Panc1 (cell line): ENCODE measurements around the gene PBRM1. TPM values are rescaled to one million over a fixed set of nuclear protein-coding genes. Genes with fewer than 3 reads are reported as not detected.

Experiments used
- ATAC-seq: fragments of 200-7000 bp; cut with Tn5 transposase; 2 replicates; pipeline ENCODE4 v1.9.1; 2020; ENCODE audit warnings: mild to moderate bottlenecking, moderate library complexity
- BruUV-seq: library from RNA; stranded (reverse); fragments of 400-500 nt; replicated peaks from 2 replicates; lab custom pipeline; 2021; lab: Mats Ljungman, UMichigan
- CTCF ChIA-PET: fragments of 300-600 bp; sonication (Branson Sonifier 250); formaldehyde crosslinking; loops from one replicate; lab custom pipeline; 2022; ENCODE audit warnings: antibody characterized with exemption; lab: Charles Lee
- POLR2A ChIA-PET: fragments of 300-600 bp; sonication (Branson Sonifier 250); formaldehyde crosslinking; loops from one replicate; lab custom pipeline; 2022; ENCODE audit warnings: antibody characterized with exemption; lab: Charles Lee
- DNase-seq: peaks from one replicate; pipeline ENCODE4 v3.0.0-alpha.2; 2010; ENCODE audit warnings: low read depth, low spot score
- H3K27ac ChIP-seq: 2 replicates; pipeline ENCODE4 v1.5.1; 2011; ENCODE audit warnings: mild to moderate bottlenecking, low read length, inconsistent platforms
- H3K27me3 ChIP-seq: fragments of 200-500 bp; sonication (Bioruptor generic); 2 replicates; pipeline ENCODE4 v1.6.0; 2014; ENCODE audit warnings: low read length, inconsistent platforms; ENCODE audit not compliant: control insufficient read depth, insufficient read depth
- H3K36me3 ChIP-seq: fragments of 200-500 bp; sonication (Bioruptor generic); 2 replicates; pipeline ENCODE4 v1.5.1; 2014; ENCODE audit warnings: inconsistent platforms, mild to moderate bottlenecking, low read length, moderate library complexity; ENCODE audit not compliant: control insufficient read depth, insufficient read depth
- H3K4me1 ChIP-seq: 2 replicates; pipeline ENCODE4 v1.5.1; 2011; ENCODE audit warnings: inconsistent platforms, mild to moderate bottlenecking, low read length, moderate library complexity; ENCODE audit not compliant: control insufficient read depth, insufficient read depth
- H3K4me3 ChIP-seq, 2 experiments: 2 replicates each; pipeline ENCODE4 v1.5.1; 2011 to 2012; ENCODE audit warnings: low read depth in 2 of 2, low read length in 2 of 2, mild to moderate bottlenecking in 2 of 2, inconsistent platforms in 1 of 2, moderate library complexity in 1 of 2
- H3K9me3 ChIP-seq: fragments of 200-500 bp; sonication (Bioruptor generic); 2 replicates; pipeline ENCODE4 v1.5.1; 2014; ENCODE audit warnings: low read depth, mild to moderate bottlenecking, inconsistent platforms, low read length, moderate library complexity; ENCODE audit not compliant: control insufficient read depth, insufficient read depth
- CTCF ChIP-seq: fragments of 450-650 bp; IDR thresholded peaks from 2 replicates; pipeline ENCODE4 v1.5.1; 2017; ENCODE audit warnings: mild to moderate bottlenecking
- POLR2AphosphoS5 ChIP-seq: IDR thresholded peaks from 2 replicates; pipeline ENCODE4 v1.6.1; 2012; ENCODE audit warnings: mild to moderate bottlenecking, low read depth, low read length, moderate library complexity
- REST ChIP-seq, 2 experiments: IDR thresholded peaks; 2 replicates each; pipeline ENCODE4 v1.6.1; 2011 to 2012; ENCODE audit warnings: low read depth in 2 of 2, control low read depth in 1 of 2, low read length in 1 of 2, mild to moderate bottlenecking in 1 of 2, moderate library complexity in 1 of 2; ENCODE audit not compliant: insufficient read depth in 1 of 2
- SIN3A ChIP-seq: IDR thresholded peaks from 2 replicates; pipeline ENCODE4 v1.6.1; 2012; ENCODE audit warnings: low read depth, mild to moderate bottlenecking, low read length, moderate library complexity, borderline replicate concordance; ENCODE audit not compliant: insufficient read depth
- TCF7L2 ChIP-seq: IDR thresholded peaks from 2 replicates; pipeline ENCODE4 v1.6.1; 2011; ENCODE audit warnings: mild to moderate bottlenecking, low read depth, low read length, inconsistent platforms
- in situ Hi-C: cut with HindIII; loops from 2 replicates; pipeline ENCODE4 v1.10.0; 2016; ENCODE audit warnings: low sequenced_read_pairs, low pct_unique_long_range_greater_than_20kb
- intact Hi-C: fragments of 100-400 bp; cut with micrococcal nuclease; formaldehyde crosslinking; loops from one replicate; pipeline ENCODE4 v1.10.0; 2022; ENCODE audit not compliant: unreplicated experiment
- total RNA-seq: library from RNA; stranded (reverse); gene quantifications from one replicate; pipeline ENCODE4 v1.2.1, GENCODE V29; 2021; ENCODE audit not compliant: unreplicated experiment

Gene PBRM1
- total RNA-seq, 1 experiment from 2014 or later, result 43.5 TPM

- ChIA-PET CTCF (no interaction called here), POLR2A (interaction anchor here (0.6 kb wide), 1 partner anchor 28 kb away, joined by 6 read pairs; no protein-coding TSS in a partner anchor)
- peaks cover 16% of the 10 kb centered on the region for H3K36me3 ChIP-seq
- BruUV-seq, result no TSS peak
- DNase-seq (no peak), ATAC-seq (peak; percentile 19)
- in situ Hi-C loops (no loop called here), intact Hi-C loops (no loop called here)
- no peaks in the 10 kb centered on the region for H3K27me3 ChIP-seq
- no peaks in the 10 kb centered on the region for H3K9me3 ChIP-seq
- peak overlapping the region; percentile 75 for H3K27ac ChIP-seq
- H3K4me3 ChIP-seq, result peak overlapping the region; percentile 64 to 99
- peaks cover 17% of the 10 kb centered on the region for H3K4me1 ChIP-seq
- TF ChIP-seq POLR2AphosphoS5 (no peak), CTCF (no peak), REST (IDR thresholded peaks at IDR 0.05; ENCODE audit: insufficient read depth in 1 of 2, low read depth in 2 of 2, low read length in 1 of 2) (no peak), SIN3A (0 out of 2 replicates have a peak, but pooled peaks have one; percentile 42), TCF7L2 (no peak)
Observed at GRCh38 chr3:52704611-52705437, 19.1 kb upstream of the PBRM1 start.

- no peak for TF ChIP-seq CTCF
- no peak for TF ChIP-seq SIN3A
- TF ChIP-seq POLR2AphosphoS5, result no peak
- TF ChIP-seq TCF7L2, result no peak
- ChIA-PET CTCF (no interaction called here), POLR2A (no interaction called here)
- H3K27me3 ChIP-seq, result no peaks in the 10 kb centered on the region
- intact Hi-C loops, result no loop called here
- peaks cover 14% of the 10 kb centered on the region for H3K36me3 ChIP-seq
- no peak for DNase-seq
- no peak overlapping the region; the same call in 1 of the 2 replicates for H3K27ac ChIP-seq
- H3K9me3 ChIP-seq, result no peaks in the 10 kb centered on the region
- no peak for ATAC-seq
- in situ Hi-C loops, result no loop called here
- no peak overlapping the region for H3K4me3 ChIP-seq
- TSS peak; percentile 72 for BruUV-seq
- H3K4me1 ChIP-seq, result peaks cover 17% of the 10 kb centered on the region
Observed at GRCh38 chr3:52703341-52703740, 17.6 kb upstream of the PBRM1 start.
